NCI-H2029 treated with DMSO at 0.1 percent for 48 hours (cell line): Measurements from ENCODE around the gene SDR39U1.

Experiments used
- DNase-seq: peaks from one replicate; lab custom pipeline; 2025; lab: John Stamatoyannopoulos, UW

Gene SDR39U1

DNA sequence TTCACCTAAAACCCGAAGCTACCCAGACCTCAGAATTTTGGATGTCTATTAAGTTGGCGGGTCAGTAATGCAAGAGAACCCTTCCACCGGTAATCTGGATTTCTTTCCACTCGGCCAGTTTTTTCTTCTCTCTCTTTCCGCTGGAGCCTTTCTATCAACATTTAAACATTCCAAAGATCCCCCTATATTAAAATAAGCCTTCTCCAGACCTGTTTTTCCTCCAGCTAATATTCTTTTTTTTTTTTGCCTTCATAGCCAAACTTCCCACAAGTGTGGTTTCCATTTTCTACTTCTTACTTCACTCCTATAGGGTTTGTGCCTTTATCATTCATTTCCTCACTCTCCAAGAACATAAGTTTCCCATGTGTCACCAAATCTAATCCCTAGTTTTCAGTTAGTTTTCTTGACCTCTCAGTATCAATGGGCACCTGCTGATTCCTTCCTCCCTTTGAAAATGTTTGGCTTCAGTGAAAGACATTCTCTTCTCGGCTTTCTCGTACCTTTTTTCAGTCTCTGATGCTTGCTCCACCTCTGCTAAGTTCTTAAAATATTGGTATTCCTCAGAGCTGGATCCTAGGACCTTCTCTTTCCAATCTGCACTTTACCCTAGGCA lies 583 bp upstream of the SDR39U1 start:
- no peak for DNase-seq

- DNase-seq: no peak
Measured at GRCh38 chr14:24441904-24442239, 704 bp downstream of the SDR39U1 start.

DNA sequence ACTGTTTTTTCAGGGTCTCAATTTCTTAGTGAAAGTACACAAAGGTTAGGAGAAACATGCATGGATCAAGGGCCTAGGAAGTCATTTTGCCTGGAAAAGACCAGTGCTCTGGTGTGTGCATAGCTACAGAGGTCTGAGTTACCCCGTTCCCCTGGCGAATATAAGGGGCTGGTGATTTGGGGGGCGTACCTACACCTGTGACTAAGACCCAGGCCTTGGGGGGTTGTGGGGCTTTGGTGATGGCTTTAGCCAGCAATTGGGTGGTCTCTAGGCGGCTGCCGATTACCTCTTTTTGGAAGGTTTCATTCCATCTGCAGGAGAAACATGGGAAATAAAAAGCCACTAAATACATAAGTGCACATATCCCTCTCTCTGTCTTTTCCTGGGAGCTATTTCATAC lies 1.1 kb downstream of the SDR39U1 start:
- DNase-seq: no peak

DNA sequence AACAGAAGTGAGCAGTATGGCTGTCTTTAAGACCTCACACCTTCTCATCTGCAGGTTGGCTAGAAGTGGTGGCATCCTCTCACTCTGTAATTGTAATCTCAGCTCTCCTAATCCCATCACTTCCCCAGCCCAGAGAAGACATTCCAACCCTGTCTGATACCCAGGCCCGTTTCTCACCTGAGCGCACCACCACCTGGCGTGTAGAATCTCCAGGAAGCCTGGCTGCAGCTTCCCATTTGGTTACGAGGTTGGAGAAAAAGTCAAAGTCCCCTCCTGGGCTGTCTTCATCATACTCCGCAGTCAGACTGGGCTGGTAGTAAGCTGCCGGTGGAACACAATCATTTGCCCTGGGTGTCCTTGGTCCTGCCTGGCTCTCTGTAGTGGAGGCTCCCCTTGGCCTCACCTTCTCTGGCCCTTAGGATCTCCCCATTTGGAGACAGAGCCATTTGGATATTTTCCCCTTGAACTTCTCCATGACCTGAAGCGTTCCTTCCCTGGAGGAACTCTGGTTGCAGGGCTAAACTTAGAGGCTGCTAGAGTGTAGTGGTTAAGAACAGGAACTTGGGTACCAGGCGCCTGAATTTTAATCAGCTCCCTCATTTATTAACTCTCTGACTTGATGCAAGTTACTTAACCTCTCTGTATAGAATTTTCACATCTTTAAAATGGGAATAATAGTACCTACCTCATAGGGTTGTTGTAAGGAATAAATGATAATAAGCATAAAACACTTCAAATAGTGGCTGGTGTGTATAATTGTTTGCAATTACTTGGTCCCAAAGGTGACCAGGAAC lies 1.8 kb downstream of the SDR39U1 start:
- DNase-seq: no peak

- no peak for DNase-seq
Measured at GRCh38 chr14:24439830-24440605, 2.6 kb downstream of the SDR39U1 start.

- DNase-seq: no peak
Measured at GRCh38 chr14:24439257-24439656, 3.3 kb downstream of the SDR39U1 start.

DNA sequence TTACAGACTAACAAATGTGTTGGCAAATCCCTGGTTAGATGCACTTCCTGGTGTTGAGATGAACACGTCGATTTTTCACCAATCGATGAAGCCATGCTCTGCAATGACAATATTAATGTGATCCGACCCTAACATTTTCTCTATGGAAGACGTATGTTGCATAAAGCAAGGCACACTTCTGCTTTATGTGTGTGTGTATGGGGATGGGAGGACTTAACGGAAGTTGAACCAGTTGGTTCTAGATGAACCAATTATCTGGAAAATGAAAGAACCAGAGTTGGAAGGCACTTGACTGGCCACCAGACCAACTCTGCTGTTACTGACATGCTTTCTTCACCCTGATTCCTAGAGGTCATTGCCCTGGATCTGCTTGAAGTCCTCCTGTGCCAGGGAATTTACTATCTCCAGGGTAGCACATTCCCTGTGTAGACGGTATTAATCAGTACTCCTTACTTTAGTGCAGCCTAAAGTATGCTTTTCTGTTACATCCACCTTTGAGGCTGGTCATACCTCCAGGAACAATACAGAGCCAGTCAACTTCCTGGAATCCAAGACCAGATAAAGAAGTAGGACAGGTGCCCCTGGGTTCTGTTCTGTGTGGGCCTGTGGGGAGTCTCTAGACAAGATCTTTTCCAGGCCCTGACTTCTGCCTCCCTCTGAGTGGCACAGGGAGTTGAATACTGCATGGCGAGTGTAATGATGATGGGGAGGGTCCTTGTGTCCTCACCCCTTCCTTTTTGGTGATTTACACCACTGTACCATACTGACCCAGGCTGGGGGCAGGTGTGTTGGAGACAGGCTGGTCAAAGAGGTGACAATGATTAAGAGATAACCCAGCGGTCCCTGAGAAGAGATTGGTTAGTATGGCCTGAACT lies 4.1 kb downstream of the SDR39U1 start:
- no peak for DNase-seq

DNA sequence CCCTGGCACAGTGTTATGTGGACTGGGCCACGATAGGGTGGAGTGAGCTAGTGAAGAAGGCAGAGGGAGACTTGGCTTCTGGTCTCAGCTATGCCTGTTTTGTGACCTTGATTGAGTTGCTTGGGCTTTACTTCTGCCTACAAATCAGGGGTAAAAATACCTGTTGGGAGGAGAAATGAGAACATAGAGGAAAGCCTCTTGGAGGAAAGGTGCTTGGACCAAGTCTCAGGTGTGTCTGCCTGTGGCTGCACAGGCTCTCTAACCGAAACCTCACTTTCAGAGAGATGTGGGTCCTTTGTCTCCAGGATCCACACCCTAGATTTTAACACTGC lies 4.9 kb downstream of the SDR39U1 start:
- no peak for DNase-seq

DNA sequence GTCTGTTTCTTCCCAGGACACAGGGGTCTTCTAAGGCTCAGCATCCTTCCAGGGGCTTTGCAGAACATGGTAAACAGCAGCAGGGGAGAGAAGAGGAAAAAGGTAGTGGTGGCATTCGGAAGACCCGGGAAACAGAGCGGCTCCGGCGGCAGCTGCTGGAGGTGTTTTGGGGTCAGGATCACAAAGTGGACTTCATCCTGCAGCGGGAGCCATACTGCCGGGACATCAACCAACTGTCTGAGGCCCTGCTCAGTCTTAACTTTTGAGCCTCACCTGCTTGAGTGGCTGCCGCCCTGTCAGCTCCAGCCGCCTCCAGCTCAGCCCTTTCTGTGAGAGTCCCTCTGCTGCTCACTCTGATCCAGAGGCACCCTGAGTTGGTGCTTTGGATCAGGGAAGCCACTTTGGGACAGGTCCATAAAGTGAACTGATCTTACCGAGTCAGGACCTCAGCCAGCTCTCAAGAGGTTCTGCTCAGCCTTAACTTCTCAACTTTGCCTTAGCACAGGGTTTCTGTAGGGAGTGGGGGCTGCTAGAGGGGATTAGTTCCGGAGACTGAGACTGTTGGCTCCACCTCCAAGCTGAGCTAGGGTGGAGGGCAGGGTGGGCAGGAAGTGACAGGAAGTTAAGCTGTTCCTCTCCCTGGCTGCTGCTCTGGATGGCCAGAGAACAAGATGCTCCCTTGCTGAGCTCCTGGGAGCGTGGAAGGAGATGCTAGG lies 5.4 kb downstream of the SDR39U1 start:
- no peak for DNase-seq

GRCh38 chr14:24436355-24437019 lies 6.1 kb downstream of the SDR39U1 start:
- DNase-seq: peak; percentile 46

DNA sequence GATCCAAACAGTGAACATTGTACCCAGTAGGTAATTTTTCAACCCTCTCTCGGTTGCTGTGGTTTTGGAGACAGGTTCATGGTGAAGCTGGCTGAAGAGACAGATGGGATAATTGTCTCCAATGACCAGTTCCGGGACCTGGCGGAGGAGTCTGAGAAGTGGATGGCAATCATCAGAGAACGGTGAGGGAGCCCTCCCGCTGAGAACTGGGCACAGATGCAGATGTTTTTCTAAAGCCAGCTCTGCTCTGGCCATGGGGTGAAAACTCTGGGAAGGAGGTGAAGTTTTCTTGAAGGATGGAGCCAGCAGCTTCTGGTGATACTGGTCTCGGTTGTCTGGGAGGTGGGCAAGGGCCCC lies 6.6 kb downstream of the SDR39U1 start:
- DNase-seq: no peak

DNA sequence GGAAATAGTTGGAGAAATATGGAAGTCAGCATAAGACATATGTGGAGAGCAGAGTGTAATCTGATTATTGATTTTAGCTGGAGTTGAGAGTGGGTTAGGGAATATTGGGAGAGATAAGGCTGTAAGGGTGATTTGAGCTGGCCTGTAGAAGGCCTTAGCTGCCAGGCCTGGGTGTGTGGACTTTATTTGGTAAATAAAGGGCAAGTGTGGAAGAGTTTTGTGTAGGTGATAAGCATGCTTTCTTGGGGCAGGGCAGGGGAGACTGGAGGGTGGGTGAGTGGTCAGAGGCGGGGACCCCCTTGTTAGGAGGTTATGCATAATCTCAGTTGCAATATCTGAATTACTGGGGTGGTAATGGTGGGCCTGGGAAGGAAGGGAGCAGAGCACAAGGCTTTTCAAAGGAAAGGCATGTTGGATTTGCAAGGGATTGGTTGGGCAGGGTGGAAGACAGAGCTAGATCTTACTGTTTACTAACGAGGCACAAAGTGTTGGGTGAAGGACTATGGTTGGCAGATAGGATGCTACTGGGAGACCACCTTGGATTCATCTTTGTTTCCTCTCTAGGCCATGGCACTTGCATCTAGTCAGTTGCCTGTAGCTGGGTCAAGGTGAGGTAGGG lies 7.3 kb downstream of the SDR39U1 start:
- no peak for DNase-seq

DNA sequence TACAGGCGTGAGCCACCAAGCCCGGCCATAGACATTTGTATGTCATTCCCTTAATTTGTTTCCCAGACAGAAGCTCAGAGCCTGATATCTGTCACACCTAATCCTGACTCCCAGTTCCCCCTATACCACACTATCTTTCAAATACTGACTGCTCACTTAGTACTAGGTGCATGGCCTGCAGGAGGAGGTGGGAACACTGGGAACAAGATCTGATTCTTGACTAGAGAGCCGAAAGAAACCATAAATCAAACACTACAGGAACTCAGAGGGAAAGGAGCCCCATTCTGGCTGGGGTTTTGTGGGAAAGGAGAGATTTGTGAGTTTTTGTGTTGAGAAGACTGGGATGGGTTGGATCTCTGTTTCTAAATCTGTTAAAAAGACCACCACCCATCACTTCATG lies 7.9 kb downstream of the SDR39U1 start:
- DNase-seq: no peak

DNA sequence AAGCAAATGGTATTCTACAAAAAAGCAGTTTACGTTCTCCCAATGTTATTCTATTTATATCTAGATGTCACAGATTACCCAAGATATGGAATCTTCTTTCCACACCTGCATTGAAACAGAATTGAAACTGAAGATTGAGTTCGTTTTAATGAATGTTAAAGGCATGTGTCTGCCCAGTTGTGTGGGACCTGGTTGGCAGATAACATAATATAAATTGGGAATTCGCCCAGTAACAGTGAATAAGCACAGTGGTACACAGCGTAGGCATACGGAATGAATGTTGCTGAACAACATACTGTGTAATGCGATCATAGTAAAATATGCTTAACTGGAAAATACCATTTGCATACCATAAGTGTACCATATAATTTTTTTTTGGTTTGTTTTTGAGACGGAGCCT lies 8.5 kb downstream of the SDR39U1 start:
- no peak for DNase-seq

- no peak for DNase-seq
Measured at GRCh38 chr14:24432259-24433131, 10.1 kb downstream of the SDR39U1 start.

- DNase-seq: peak; percentile 82
Measured at GRCh38 chr14:24431569-24432258, 10.9 kb downstream of the SDR39U1 start.

- DNase-seq: no peak
Measured at GRCh38 chr14:24430682-24431568, 11.7 kb downstream of the SDR39U1 start.

DNA sequence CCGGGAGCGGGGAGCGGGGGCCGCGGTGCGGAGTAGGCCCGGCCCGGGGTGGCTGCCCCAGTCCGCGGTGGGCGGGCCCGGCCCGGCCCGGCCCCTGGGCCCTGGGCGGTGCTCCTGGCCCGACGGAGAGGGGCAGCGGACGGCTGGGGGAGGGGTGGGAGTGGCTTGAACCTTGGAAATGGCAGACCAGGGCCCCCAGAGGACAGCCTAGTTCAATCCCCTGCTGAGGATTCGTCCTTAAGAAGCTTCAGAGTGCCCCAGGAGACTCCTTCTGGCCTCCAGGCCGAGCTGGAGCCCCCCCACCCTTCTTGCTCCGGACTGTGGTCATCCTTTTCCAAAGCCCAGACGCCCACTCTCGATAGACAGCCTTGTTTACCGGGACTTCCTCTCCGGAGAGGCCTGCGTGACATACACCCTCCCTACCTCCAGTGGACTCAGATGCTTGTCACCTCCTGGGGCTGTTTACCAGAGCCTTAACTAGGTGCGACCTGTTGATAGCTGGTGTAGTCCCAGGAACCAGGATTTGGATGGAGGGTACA lies 12.4 kb downstream of the SDR39U1 start:
- DNase-seq: no peak
